B cell (primary cell): Measurements from ENCODE around the gene KANSL1L. TPM values are rescaled to one million over a fixed set of nuclear protein-coding genes. Genes with fewer than 3 reads are reported as not detected.

ENCODE experiments used
- ATAC-seq: fragments of 200-7000 bp; cut with Tn5 transposase; one replicate; pipeline ENCODE4 v1.10.0; 2021; ENCODE audit warnings: low read depth, mild to moderate bottlenecking, moderate number of reproducible peaks, moderate library complexity
- CTCF ChIA-PET: fragments of 350-600 bp; sonication (Branson Sonifier 250); formaldehyde crosslinking; loops from one replicate; lab custom pipeline; 2021; ENCODE audit warnings: antibody characterized with exemption, inconsistent platforms; lab: Charles Lee
- POLR2A ChIA-PET: fragments of 350-600 bp; sonication (Branson Sonifier 250); formaldehyde crosslinking; loops from one replicate; lab custom pipeline; 2021; ENCODE audit warnings: antibody characterized with exemption; lab: Charles Lee
- DNase-seq: peaks from one replicate; pipeline ENCODE4 v3.0.0; 2013
- H2AFZ ChIP-seq: 2 replicates; pipeline ENCODE4 v1.6.1; 2012; ENCODE audit warnings: mild to moderate bottlenecking, low read depth, low read length; ENCODE audit not compliant: insufficient read depth, poor library complexity, severe bottlenecking
- H3K27ac ChIP-seq, 2 donors: 1 replicate in 1 of 2; 2 replicates in 1 of 2; pipeline ENCODE4 v1.5.1; 2012 to 2013; ENCODE audit warnings: low read length in 2 of 2, mild to moderate bottlenecking in 2 of 2, moderate library complexity in 1 of 2
- H3K27me3 ChIP-seq, 4 experiments: fragments of 200-600 bp in 1 of 4; sonication (generic) in 1 of 4; replicated peaks in 1 of 4; 1 replicate in 2 of 4; 2 replicates in 2 of 4; pipeline versions ENCODE4 v1.6.1 to v1.7.0; 2013 to 2016; ENCODE audit warnings: low read length in 3 of 4, mild to moderate bottlenecking in 2 of 4, mixed read lengths in 1 of 4, moderate library complexity in 1 of 4; ENCODE audit not compliant: insufficient read depth in 4 of 4, control insufficient read depth in 3 of 4; ENCODE audit errors: control extremely low read depth in 1 of 4
- H3K36me3 ChIP-seq, 2 experiments: replicated peaks in 1 of 2; 1 replicate in 1 of 2; 2 replicates in 1 of 2; pipeline versions ENCODE4 v1.6.1 to v1.7.1; 2013; ENCODE audit warnings: low read length in 1 of 2; ENCODE audit not compliant: insufficient read depth in 2 of 2, control insufficient read depth in 1 of 2; ENCODE audit errors: control extremely low read depth in 1 of 2, extremely low read depth in 1 of 2
- H3K4me1 ChIP-seq, 2 donors: fragments of 200-600 bp in 1 of 2; sonication (generic) in 1 of 2; 1 replicate in 1 of 2; 2 replicates in 1 of 2; pipeline versions ENCODE4 v1.5.1 to v1.6.1; 2013 to 2017; ENCODE audit warnings: low read length in 2 of 2; ENCODE audit not compliant: control insufficient read depth in 2 of 2, insufficient read depth in 2 of 2
- H3K4me2 ChIP-seq: replicated peaks from 2 replicates; pipeline ENCODE3; 2012; ENCODE audit warnings: mild to moderate bottlenecking, low read depth, low read length; ENCODE audit not compliant: poor library complexity, severe bottlenecking
- H3K4me3 ChIP-seq, 5 experiments: fragments of 200-600 bp in 1 of 5; sonication (generic) in 1 of 5; 1 replicate in 3 of 5; 2 replicates in 2 of 5; pipeline versions ENCODE4 v1.5.1 to v1.7.0; 2011 to 2016; ENCODE audit warnings: low read length in 4 of 5, mild to moderate bottlenecking in 4 of 5, low read depth in 2 of 5, control low read depth in 1 of 5, moderate library complexity in 1 of 5; ENCODE audit not compliant: insufficient read depth in 1 of 5; ENCODE audit errors: control extremely low read depth in 1 of 5, extremely low read depth in 1 of 5
- H3K79me2 ChIP-seq: fragments of 200-600 bp; sonication (generic); one replicate; pipeline ENCODE4 v1.6.0; 2016; ENCODE audit warnings: low read length; ENCODE audit not compliant: control insufficient read depth, insufficient read depth
- H3K9ac ChIP-seq: fragments of 200-600 bp; sonication (generic); 2 replicates; pipeline ENCODE4 v1.6.1; 2017; ENCODE audit warnings: mild to moderate bottlenecking, low read length, moderate library complexity
- H3K9me3 ChIP-seq, 3 donors: one replicate each; pipeline versions ENCODE4 v1.6.1 to v1.7.1; 2013; ENCODE audit warnings: low read length in 2 of 3; ENCODE audit not compliant: control insufficient read depth in 2 of 3, insufficient read depth in 1 of 3; ENCODE audit errors: control extremely low read depth in 1 of 3
- H4K20me1 ChIP-seq: 2 replicates; pipeline ENCODE4 v1.6.0; 2012; ENCODE audit warnings: mild to moderate bottlenecking, low read length; ENCODE audit not compliant: insufficient read depth, control insufficient read depth, poor library complexity, severe bottlenecking
- H3K27ac Mint-ChIP-seq: one replicate; pipeline ENCODE4 v1.8.0; 2021; ENCODE audit warnings: mixed read lengths
- H3K27me3 Mint-ChIP-seq: one replicate; pipeline ENCODE4 v1.8.0; 2021; ENCODE audit warnings: mixed read lengths
- H3K4me1 Mint-ChIP-seq: one replicate; pipeline ENCODE4 v1.8.0; 2021; ENCODE audit warnings: mixed read lengths
- H3K4me3 Mint-ChIP-seq: one replicate; pipeline ENCODE4 v1.8.0; 2021; ENCODE audit warnings: mixed read lengths
- H3K9me3 Mint-ChIP-seq: one replicate; pipeline ENCODE4 v1.8.0; 2022; ENCODE audit warnings: mixed read lengths; ENCODE audit not compliant: insufficient read depth
- EZH2 ChIP-seq: IDR thresholded peaks from 2 replicates; pipeline ENCODE4 v1.6.1; 2012; ENCODE audit warnings: borderline replicate concordance, low read depth, mild to moderate bottlenecking, moderate library complexity, low read length; ENCODE audit not compliant: insufficient read depth, poor library complexity, severe bottlenecking
- WGBS: methylation state at CpG from one replicate; pipeline ENCODE4 v1.1.5; 2013; ENCODE audit warnings: missing lambda C conversion rate; ENCODE audit not compliant: insufficient coverage; 5-methylcytosine and 5-hydroxymethylcytosine counted together
- intact Hi-C: fragments of 100-400 bp; cut with micrococcal nuclease; formaldehyde crosslinking; loops from one replicate; pipeline ENCODE4 v1.10.0; 2022
- polyA plus RNA-seq: library from polyadenylated mRNA; depleted of rRNA; stranded (reverse); fragments of >200 nt; gene quantifications from 2 replicates; pipeline ENCODE4 v1.2.3, GENCODE V29; 2012
- total RNA-seq, 2 donors: library from RNA; stranded (reverse); fragments of 120-200 nt in 1 of 2; gene quantifications; 1 replicate in 1 of 2; 2 replicates in 1 of 2; pipeline versions ENCODE4 v1.2.3 to v1.2.4, GENCODE V29; 2013 to 2022
- TF ChIP-seq, protein P1 (sequence below): fragments of 200-600 bp; IDR thresholded peaks from one replicate; pipeline ENCODE4 v1.8.0; 2022; ENCODE audit warnings: antibody characterized with exemption, mild to moderate bottlenecking

KANSL1L gene
- total and polyA plus RNA-seq, 2 donors (not counting 1 experiment from before 2014, with no cell fraction given), result 7.3 to 21.1 TPM

DNA sequence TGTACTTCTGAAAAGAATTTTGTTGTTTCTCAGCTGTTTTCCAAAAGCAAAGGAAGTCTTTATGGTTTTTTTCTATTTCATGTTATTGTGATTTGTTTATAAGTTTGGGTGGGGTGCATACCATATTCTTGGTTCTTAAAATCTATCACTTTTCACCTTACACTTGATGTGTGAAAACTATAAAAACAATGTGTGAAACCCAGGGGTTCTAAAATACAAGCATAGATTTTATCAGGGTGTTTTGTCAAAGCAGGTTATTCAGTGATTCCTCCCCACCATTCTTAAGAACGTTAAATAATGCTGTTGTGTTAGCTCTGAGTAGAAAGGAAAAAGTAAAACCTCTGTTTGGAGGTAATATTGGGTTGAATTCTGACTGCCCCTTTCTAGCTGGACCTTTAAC lies 151.1 kb downstream of the KANSL1L start:
- Histone ChIP-seq H3K79me2 (peaks cover 1% of the 10 kb centered on the region), H3K27me3 (no peaks in the 10 kb centered on the region), H3K36me3 (peaks cover 18 to 53% of the 10 kb centered on the region in 2 experiments), H3K9me3 (no peaks in the 10 kb centered on the region), H4K20me1 (peaks cover 5% of the 10 kb centered on the region), H3K9ac (no peak overlapping the region), H2AFZ (no peak overlapping the region), H3K4me2 (no peak overlapping the region), H3K27ac (no peak overlapping the region), H3K4me3 (no peak overlapping the region), H3K4me1 (no peaks in the 10 kb centered on the region)
- Mint-ChIP-seq H3K4me3 (no peak overlapping the region), H3K27me3 (no peaks in the 10 kb centered on the region), H3K9me3 (no peaks in the 10 kb centered on the region), H3K27ac (no peak overlapping the region), H3K4me1 (no peaks in the 10 kb centered on the region)
- intact Hi-C loops, result no loop called here
- POLR2A ChIA-PET, result no interaction called here
- TF ChIP-seq EZH2, result no peak
- TF ChIP-seq, protein P1, sequence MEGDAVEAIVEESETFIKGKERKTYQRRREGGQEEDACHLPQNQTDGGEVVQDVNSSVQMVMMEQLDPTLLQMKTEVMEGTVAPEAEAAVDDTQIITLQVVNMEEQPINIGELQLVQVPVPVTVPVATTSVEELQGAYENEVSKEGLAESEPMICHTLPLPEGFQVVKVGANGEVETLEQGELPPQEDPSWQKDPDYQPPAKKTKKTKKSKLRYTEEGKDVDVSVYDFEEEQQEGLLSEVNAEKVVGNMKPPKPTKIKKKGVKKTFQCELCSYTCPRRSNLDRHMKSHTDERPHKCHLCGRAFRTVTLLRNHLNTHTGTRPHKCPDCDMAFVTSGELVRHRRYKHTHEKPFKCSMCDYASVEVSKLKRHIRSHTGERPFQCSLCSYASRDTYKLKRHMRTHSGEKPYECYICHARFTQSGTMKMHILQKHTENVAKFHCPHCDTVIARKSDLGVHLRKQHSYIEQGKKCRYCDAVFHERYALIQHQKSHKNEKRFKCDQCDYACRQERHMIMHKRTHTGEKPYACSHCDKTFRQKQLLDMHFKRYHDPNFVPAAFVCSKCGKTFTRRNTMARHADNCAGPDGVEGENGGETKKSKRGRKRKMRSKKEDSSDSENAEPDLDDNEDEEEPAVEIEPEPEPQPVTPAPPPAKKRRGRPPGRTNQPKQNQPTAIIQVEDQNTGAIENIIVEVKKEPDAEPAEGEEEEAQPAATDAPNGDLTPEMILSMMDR, result no peak
- CTCF ChIA-PET, result no interaction called here
- DNase-seq (no peak), ATAC-seq (no peak)
- no CpG with 5 or more reads among the region's 1 CpG for WGBS

DNA sequence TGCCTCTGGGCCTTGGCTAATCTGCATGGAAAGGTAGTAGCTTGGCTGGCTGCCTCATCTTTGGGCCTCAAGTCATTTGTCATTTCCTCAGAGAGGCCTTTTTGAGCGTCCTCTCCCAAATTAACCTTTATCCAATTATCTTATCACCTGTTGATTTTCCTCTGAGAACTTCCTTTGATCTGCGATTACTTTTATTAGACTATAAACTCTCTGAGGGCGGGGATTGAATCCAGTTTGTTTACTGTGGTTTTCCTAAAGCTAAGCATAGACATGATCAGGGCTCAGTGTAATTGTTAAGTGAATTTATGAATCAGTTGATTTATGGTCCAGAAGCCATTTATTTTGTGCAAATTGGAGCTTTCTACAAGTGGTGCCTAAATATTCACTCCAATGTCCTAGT lies 161.3 kb downstream of the KANSL1L start:
- TF ChIP-seq, protein P1, result no peak
- TF ChIP-seq EZH2, result no peak
- intact Hi-C loops, result no loop called here
- peaks cover 88% of the 10 kb centered on the region for H3K79me2 ChIP-seq
- no CpG with 5 or more reads among the region's 3 CpGs for WGBS
- H3K9me3 ChIP-seq, result no peaks in the 10 kb centered on the region
- peaks cover 28% of the 10 kb centered on the region for H3K4me1 Mint-ChIP-seq
- no peak overlapping the region for H3K27ac Mint-ChIP-seq
- no peak overlapping the region for H2AFZ ChIP-seq
- CTCF ChIA-PET, result no interaction called here
- H3K4me2 ChIP-seq, result no peak overlapping the region
- POLR2A ChIA-PET, result no interaction called here
- no peak overlapping the region for H3K27ac ChIP-seq
- no peak for ATAC-seq
- H3K4me3 Mint-ChIP-seq, result no peak overlapping the region
- H4K20me1 ChIP-seq, result peaks cover 44% of the 10 kb centered on the region
- DNase-seq, result no peak
- no peak overlapping the region for H3K4me3 ChIP-seq
- no peaks in the 10 kb centered on the region for H3K27me3 Mint-ChIP-seq
- H3K27me3 ChIP-seq, result no peaks in the 10 kb centered on the region
- peaks cover 3 to 8% of the 10 kb centered on the region in 2 donors for H3K4me1 ChIP-seq
- peaks cover 15 to 47% of the 10 kb centered on the region in 2 experiments for H3K36me3 ChIP-seq
- no peak overlapping the region for H3K9ac ChIP-seq
- no peaks in the 10 kb centered on the region for H3K9me3 Mint-ChIP-seq
